Fibroblast of lung (primary cell): ENCODE measurements around the gene ARHGEF7. TPM values are rescaled to one million over a fixed set of nuclear protein-coding genes. Genes with fewer than 3 reads are reported as not detected.
"Not testable (repeated sequence)": the region's sequence is repeated elsewhere in the genome, so short reads cannot be mapped to it uniquely, and the experiment has no call there.

Experiments
- DNase-seq, 2 donors: peaks; one replicate each; pipeline versions ENCODE4 v3.0.0 to v3.0.0-alpha.2; 2010; ENCODE audit warnings: low read depth in 2 of 2
- H2AFZ ChIP-seq: 2 replicates; pipeline ENCODE4 v1.5.1; 2012; ENCODE audit warnings: low read length, control low read depth, inconsistent platforms
- H3K27ac ChIP-seq: 2 replicates; pipeline ENCODE4 v1.5.1; 2011; ENCODE audit warnings: low read length, control low read depth; ENCODE audit not compliant: insufficient read depth
- H3K27me3 ChIP-seq: 2 replicates; pipeline ENCODE4 v1.5.1; 2011; ENCODE audit warnings: mild to moderate bottlenecking, low read length; ENCODE audit not compliant: control insufficient read depth, insufficient read depth
- H3K36me3 ChIP-seq: 2 replicates; pipeline ENCODE4 v1.5.1; 2011; ENCODE audit warnings: low read length; ENCODE audit not compliant: control insufficient read depth, insufficient read depth
- H3K4me1 ChIP-seq: 2 replicates; pipeline ENCODE4 v1.5.1; 2011; ENCODE audit warnings: low read length; ENCODE audit not compliant: control insufficient read depth, insufficient read depth; ENCODE audit errors: extremely low read depth
- H3K4me2 ChIP-seq: 2 replicates; pipeline ENCODE4 v1.5.1; 2011; ENCODE audit warnings: low read length, control low read depth; ENCODE audit not compliant: insufficient read depth; ENCODE audit errors: extremely low read depth
- H3K4me3 ChIP-seq, 4 experiments: fragments of 200-600 bp in 1 of 4; sonication (generic) in 1 of 4; replicated peaks in 1 of 4; 2 replicates each; pipeline ENCODE4 v1.5.1; 2011 to 2016; ENCODE audit warnings: low read length in 4 of 4, low read depth in 3 of 4, mild to moderate bottlenecking in 3 of 4, control low read depth in 2 of 4, inconsistent platforms in 1 of 4, mixed read lengths in 1 of 4; ENCODE audit not compliant: insufficient read depth in 1 of 4; ENCODE audit errors: control extremely low read depth in 1 of 4
- H3K79me2 ChIP-seq: 2 replicates; pipeline ENCODE4 v1.5.1; 2012; ENCODE audit warnings: mild to moderate bottlenecking, low read length, inconsistent platforms; ENCODE audit not compliant: control insufficient read depth, insufficient read depth
- H3K9ac ChIP-seq: 2 replicates; pipeline ENCODE4 v1.5.1; 2011; ENCODE audit warnings: mild to moderate bottlenecking, low read length, control low read depth; ENCODE audit not compliant: insufficient read depth
- H3K9me3 ChIP-seq: 2 replicates; pipeline ENCODE4 v1.5.1; 2012; ENCODE audit warnings: low read depth, low read length; ENCODE audit not compliant: control insufficient read depth, insufficient read depth
- H4K20me1 ChIP-seq: 2 replicates; pipeline ENCODE4 v1.5.1; 2011; ENCODE audit warnings: low read length; ENCODE audit not compliant: control insufficient read depth, insufficient read depth; ENCODE audit errors: extremely low read depth
- EZH2 ChIP-seq: IDR thresholded peaks from 2 replicates; pipeline ENCODE4 v1.5.1; 2012; ENCODE audit warnings: low read length, control low read depth, mild to moderate bottlenecking; ENCODE audit errors: missing control alignments
- polyA plus RNA-seq, 2 donors: library from polyadenylated mRNA; depleted of rRNA in 1 of 2; stranded (reverse) in 1 of 2; unstranded in 1 of 2; fragments of >200 nt; gene quantifications; 2 replicates each; pipeline ENCODE4 v1.2.1, GENCODE V29; 2011 to 2012; ENCODE audit warnings: missing spikeins in 1 of 2
- total RNA-seq: library from RNA; depleted of rRNA; stranded (reverse); fragments of >200 nt; gene quantifications from 2 replicates; pipeline ENCODE4 v1.2.1, GENCODE V29; 2014
- TF ChIP-seq, protein P1 (sequence below), 2 donors: IDR thresholded peaks in 1 of 2; conservative IDR thresholded peaks in 1 of 2; 1 replicate in 1 of 2; 2 replicates in 1 of 2; pipeline ENCODE4 v1.5.1; 2011 to 2012; ENCODE audit warnings: low read length in 2 of 2, control low read depth in 1 of 2, inconsistent platforms in 1 of 2, low read depth in 1 of 2, mild to moderate bottlenecking in 1 of 2

The ARHGEF7 gene
- total and polyA plus RNA-seq, 2 donors (not counting 1 experiment from before 2014, with no cell fraction given): 29.1 to 42.8 TPM

DNA sequence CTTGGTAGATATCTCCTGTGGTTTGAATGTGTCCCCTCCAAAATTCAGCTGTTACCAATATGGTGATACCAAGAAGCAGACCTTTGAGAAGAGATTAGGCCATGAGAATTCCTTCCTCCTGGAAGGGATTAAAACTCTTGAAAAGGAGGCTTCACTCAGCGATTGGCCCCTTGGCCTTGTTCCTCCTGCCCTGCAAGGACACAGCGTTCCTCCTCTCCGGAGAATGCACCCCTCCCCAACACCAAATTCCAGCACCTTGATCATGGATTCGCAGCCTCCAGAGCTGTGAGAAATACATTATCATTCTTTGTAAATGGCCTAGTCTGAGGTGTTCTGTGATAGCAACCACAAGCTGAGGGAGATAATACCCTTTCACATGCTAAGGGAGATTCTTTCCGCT, 34.5 kb upstream of the ARHGEF7 start:
- no peaks in the 10 kb centered on the region for H3K79me2 ChIP-seq
- H3K36me3 ChIP-seq: no peaks in the 10 kb centered on the region
- H3K27ac ChIP-seq: no peak overlapping the region
- TF ChIP-seq, protein P1, sequence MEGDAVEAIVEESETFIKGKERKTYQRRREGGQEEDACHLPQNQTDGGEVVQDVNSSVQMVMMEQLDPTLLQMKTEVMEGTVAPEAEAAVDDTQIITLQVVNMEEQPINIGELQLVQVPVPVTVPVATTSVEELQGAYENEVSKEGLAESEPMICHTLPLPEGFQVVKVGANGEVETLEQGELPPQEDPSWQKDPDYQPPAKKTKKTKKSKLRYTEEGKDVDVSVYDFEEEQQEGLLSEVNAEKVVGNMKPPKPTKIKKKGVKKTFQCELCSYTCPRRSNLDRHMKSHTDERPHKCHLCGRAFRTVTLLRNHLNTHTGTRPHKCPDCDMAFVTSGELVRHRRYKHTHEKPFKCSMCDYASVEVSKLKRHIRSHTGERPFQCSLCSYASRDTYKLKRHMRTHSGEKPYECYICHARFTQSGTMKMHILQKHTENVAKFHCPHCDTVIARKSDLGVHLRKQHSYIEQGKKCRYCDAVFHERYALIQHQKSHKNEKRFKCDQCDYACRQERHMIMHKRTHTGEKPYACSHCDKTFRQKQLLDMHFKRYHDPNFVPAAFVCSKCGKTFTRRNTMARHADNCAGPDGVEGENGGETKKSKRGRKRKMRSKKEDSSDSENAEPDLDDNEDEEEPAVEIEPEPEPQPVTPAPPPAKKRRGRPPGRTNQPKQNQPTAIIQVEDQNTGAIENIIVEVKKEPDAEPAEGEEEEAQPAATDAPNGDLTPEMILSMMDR (conservative IDR thresholded peaks at IDR 0.05 in 1 of 2, IDR thresholded peaks at IDR 0.05 in 1 of 2; ENCODE audit: low read depth in 1 of 2, low read length in 2 of 2): no peak
- no peak for TF ChIP-seq EZH2
- H2AFZ ChIP-seq: no peak overlapping the region
- no peak overlapping the region for H3K4me3 ChIP-seq
- H4K20me1 ChIP-seq: no peaks in the 10 kb centered on the region
- no peak overlapping the region for H3K9ac ChIP-seq
- H3K9me3 ChIP-seq: no peaks in the 10 kb centered on the region
- H3K4me1 ChIP-seq: no peaks in the 10 kb centered on the region
- DNase-seq: no peak
- peaks cover 3% of the 10 kb centered on the region for H3K27me3 ChIP-seq
- H3K4me2 ChIP-seq: no peak overlapping the region

DNA sequence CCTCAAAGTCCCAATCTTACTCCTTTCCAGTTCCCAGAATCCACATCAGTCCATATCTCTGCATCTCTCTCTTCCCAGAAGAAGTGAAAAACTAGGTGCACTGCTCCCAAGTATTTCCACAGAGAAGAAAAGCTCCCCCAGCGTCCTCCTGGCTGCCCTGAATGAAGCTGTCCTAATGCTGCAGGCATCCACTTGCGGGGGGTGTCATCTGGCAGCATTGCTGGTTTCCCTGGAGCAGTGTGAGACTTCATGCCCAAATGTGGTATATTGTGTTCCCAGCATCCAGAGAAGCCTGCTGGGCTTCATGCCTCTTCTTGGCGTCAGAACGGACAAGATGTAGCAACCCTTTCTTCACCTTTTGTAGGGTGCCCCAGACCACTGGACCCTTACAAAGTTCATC, 32.9 kb upstream of the ARHGEF7 start:
- TF ChIP-seq, protein P1 (conservative IDR thresholded peaks at IDR 0.05 in 1 of 2, IDR thresholded peaks at IDR 0.05 in 1 of 2; ENCODE audit: low read depth in 1 of 2, low read length in 2 of 2): no peak
- no peak for DNase-seq
- Histone ChIP-seq H3K9me3 (no peaks in the 10 kb centered on the region), H3K27me3 (peaks cover 3% of the 10 kb centered on the region), H3K9ac (no peak overlapping the region), H2AFZ (no peak overlapping the region), H3K4me1 (no peaks in the 10 kb centered on the region), H4K20me1 (no peaks in the 10 kb centered on the region), H3K4me2 (no peak overlapping the region), H3K4me3 (no peak overlapping the region), H3K36me3 (no peaks in the 10 kb centered on the region), H3K79me2 (no peaks in the 10 kb centered on the region), H3K27ac (no peak overlapping the region)

DNA sequence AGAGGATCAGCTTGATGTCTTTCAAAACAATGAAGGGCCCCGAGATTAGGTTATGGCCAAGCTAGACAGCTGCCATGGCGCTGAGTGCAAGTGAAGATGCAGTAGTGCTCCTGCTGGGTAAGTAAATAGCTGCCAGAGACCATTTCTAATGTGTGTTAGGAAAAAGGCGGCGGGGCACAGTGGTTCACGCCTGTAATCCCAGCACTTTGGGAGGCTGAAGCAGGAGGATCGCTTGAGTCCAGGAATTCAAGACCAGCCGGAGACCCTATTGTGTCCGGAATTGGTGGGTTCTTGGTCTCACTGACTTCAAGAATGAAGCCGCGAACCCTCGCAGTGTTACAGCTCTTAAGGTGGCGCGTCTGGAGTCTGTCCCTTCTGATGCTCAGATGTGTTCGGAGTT, 32.3 kb upstream of the ARHGEF7 start:
- H3K27me3 ChIP-seq, H3K27ac ChIP-seq, DNase-seq, H3K9me3 ChIP-seq, H3K4me2 ChIP-seq, H2AFZ ChIP-seq, H4K20me1 ChIP-seq, H3K79me2 ChIP-seq, H3K9ac ChIP-seq, H3K36me3 ChIP-seq, H3K4me3 ChIP-seq, H3K4me1 ChIP-seq: not testable (repeated sequence)

DNA sequence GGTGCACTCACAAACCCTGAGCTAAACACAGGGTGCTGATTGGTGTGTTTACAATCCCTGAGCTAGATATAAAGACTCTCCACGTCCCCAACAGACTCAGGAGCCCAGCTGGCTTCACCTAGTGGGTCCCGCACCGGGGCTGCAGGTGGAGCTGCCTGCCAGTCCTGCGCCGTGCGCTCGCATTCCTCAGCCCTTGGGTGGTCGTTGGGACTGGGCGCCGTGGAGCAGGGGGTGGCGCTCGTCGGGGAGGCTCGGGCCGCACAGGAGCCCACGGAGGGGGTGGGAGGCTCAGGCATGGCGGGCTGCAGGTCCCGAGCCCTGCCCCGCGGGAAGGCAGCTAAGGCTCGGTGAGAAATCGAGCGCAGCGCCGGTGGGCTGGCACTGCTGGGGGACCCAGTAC, 31.4 kb upstream of the ARHGEF7 start:
- H3K9ac ChIP-seq, H3K27ac ChIP-seq, H2AFZ ChIP-seq, H3K4me3 ChIP-seq, H3K36me3 ChIP-seq, H3K4me1 ChIP-seq, H3K9me3 ChIP-seq, H3K27me3 ChIP-seq, DNase-seq, H4K20me1 ChIP-seq, H3K4me2 ChIP-seq, H3K79me2 ChIP-seq: not testable (repeated sequence)
